HCT116 (cell line): Measurements from ENCODE around the gene SRCAP. TPM values are rescaled to one million over a fixed set of nuclear protein-coding genes. Genes with fewer than 3 reads are reported as not detected.

Source experiments
- ATAC-seq: fragments of 200-7000 bp; cut with Tn5 transposase; 2 replicates; pipeline ENCODE4 v1.9.1; 2020; ENCODE audit warnings: mild to moderate bottlenecking, moderate library complexity
- BruUV-seq: library from RNA; stranded (reverse); fragments of 400-500 nt; replicated peaks from 2 replicates; lab custom pipeline; 2021; lab: Mats Ljungman, UMichigan
- CTCF ChIA-PET: fragments of 300-600 bp; sonication (Branson Sonifier 250); formaldehyde crosslinking; loops from one replicate; lab custom pipeline; 2021; ENCODE audit warnings: antibody characterized with exemption; lab: Charles Lee
- POLR2A ChIA-PET: fragments of 300-600, 350-600 bp; sonication (Branson Sonifier 250); formaldehyde crosslinking; loops from one replicate; lab custom pipeline; 2021; ENCODE audit warnings: antibody characterized with exemption; lab: Charles Lee
- RAD21 ChIA-PET, 2 experiments: fragments of 300-600 bp; sonication (Branson Sonifier 250); formaldehyde crosslinking; loops; one replicate each; lab custom pipeline; 2023; ENCODE audit warnings: low total read pairs in 2 of 2; ENCODE audit not compliant: uncharacterized antibody in 2 of 2, unreplicated experiment in 2 of 2, low non-redundant PET in 1 of 2; lab: Charles Lee
- DNase-seq: peaks from one replicate; pipeline ENCODE4 v3.0.0-alpha.2; 2010; ENCODE audit warnings: low read depth, low spot score
- H2AFZ ChIP-seq: fragments of 200-600 bp; shearing (Covaris generic), sonication (generic); 2 replicates; pipeline ENCODE4 v1.6.1; 2017; ENCODE audit warnings: low read depth, mixed run types, mixed read lengths, antibody characterized with exemption, low read length; ENCODE audit not compliant: poor library complexity, severe bottlenecking
- H3K27ac ChIP-seq: 2 replicates; pipeline ENCODE4 v1.5.1; 2012; ENCODE audit warnings: low read depth, low read length
- H3K27me3 ChIP-seq: fragments of 200-600 bp; sonication (generic); 2 replicates; pipeline ENCODE4 v1.6.1; 2016; ENCODE audit warnings: mixed run types, low read length, mixed read lengths; ENCODE audit not compliant: insufficient read depth
- H3K36me3 ChIP-seq, 2 experiments: fragments of 200-500 bp in 1 of 2; fragments of 200-600 bp in 1 of 2; sonication (Bioruptor generic) in 1 of 2; sonication (generic) in 1 of 2; 2 replicates each; pipeline versions ENCODE4 v1.5.1 to v1.6.1; 2014 to 2016; ENCODE audit warnings: low read length in 2 of 2, inconsistent platforms in 1 of 2, mixed read lengths in 1 of 2, mixed run types in 1 of 2; ENCODE audit not compliant: insufficient read depth in 2 of 2, control insufficient read depth in 1 of 2
- H3K4me1 ChIP-seq, 2 experiments: fragments of 200-600 bp in 1 of 2; sonication (generic) in 1 of 2; 2 replicates each; pipeline versions ENCODE4 v1.5.1 to v1.6.1; 2012 to 2017; ENCODE audit warnings: low read length in 2 of 2, inconsistent platforms in 1 of 2, mild to moderate bottlenecking in 1 of 2, mixed read lengths in 1 of 2, mixed run types in 1 of 2, moderate library complexity in 1 of 2; ENCODE audit not compliant: insufficient read depth in 2 of 2, control insufficient read depth in 1 of 2
- H3K4me2 ChIP-seq: fragments of 200-600 bp; sonication (generic); 2 replicates; pipeline ENCODE4 v1.6.1; 2017; ENCODE audit warnings: mixed run types, low read length, mixed read lengths
- H3K4me3 ChIP-seq, 2 experiments: fragments of 200-600 bp in 1 of 2; sonication (generic) in 1 of 2; replicated peaks in 1 of 2; 2 replicates each; pipeline ENCODE4 v1.5.1; 2011 to 2016; ENCODE audit warnings: low read length in 2 of 2, control low read depth in 1 of 2, low read depth in 1 of 2, mild to moderate bottlenecking in 1 of 2, mixed read lengths in 1 of 2, mixed run types in 1 of 2
- H3K79me2 ChIP-seq: fragments of 200-600 bp; sonication (generic); 2 replicates; pipeline ENCODE4 v1.6.1; 2017; ENCODE audit warnings: mild to moderate bottlenecking, mixed run types, low read length, moderate library complexity, mixed read lengths; ENCODE audit not compliant: insufficient read depth
- H3K9ac ChIP-seq: fragments of 200-600 bp; sonication (generic); 2 replicates; pipeline ENCODE4 v1.6.1; 2016; ENCODE audit warnings: low read length, mixed read lengths
- H3K9me2 ChIP-seq: fragments of 200-600 bp; sonication (generic), shearing (Covaris generic); 2 replicates; pipeline ENCODE4 v1.6.1; 2017; ENCODE audit warnings: mixed run types, mild to moderate bottlenecking, moderate library complexity; ENCODE audit not compliant: insufficient read depth
- H3K9me3 ChIP-seq, 2 experiments: fragments of 200-500 bp in 1 of 2; fragments of 200-600 bp in 1 of 2; sonication (Bioruptor generic) in 1 of 2; sonication (generic) in 1 of 2; 2 replicates each; pipeline ENCODE4 v1.6.1; 2014 to 2017; ENCODE audit warnings: low read length in 2 of 2, mixed read lengths in 2 of 2, inconsistent platforms in 1 of 2, low read depth in 1 of 2, mild to moderate bottlenecking in 1 of 2, mixed run types in 1 of 2, moderate library complexity in 1 of 2; ENCODE audit not compliant: control insufficient read depth in 1 of 2, insufficient read depth in 1 of 2
- H4K20me1 ChIP-seq: fragments of 200-600 bp; sonication (generic), shearing (Covaris generic); 2 replicates; pipeline ENCODE4 v1.6.1; 2017; ENCODE audit warnings: mixed run types, mild to moderate bottlenecking, moderate library complexity; ENCODE audit not compliant: insufficient read depth
- CBX3 ChIP-seq: IDR thresholded peaks from 2 replicates; pipeline ENCODE4 v1.6.1; 2012; ENCODE audit warnings: low read depth
- CEBPB ChIP-seq: IDR thresholded peaks from 2 replicates; pipeline ENCODE4 v1.6.1; 2012; ENCODE audit warnings: low read depth
- EGR1 ChIP-seq: IDR thresholded peaks from 2 replicates; pipeline ENCODE4 v1.6.1; 2012; ENCODE audit warnings: low read depth
- ELF1 ChIP-seq: IDR thresholded peaks from 2 replicates; pipeline ENCODE4 v1.6.1; 2012; ENCODE audit warnings: low read depth, borderline replicate concordance
- FOSL1 ChIP-seq: IDR thresholded peaks from 2 replicates; pipeline ENCODE4 v1.6.1; 2012; ENCODE audit warnings: low read depth
- JUND ChIP-seq: IDR thresholded peaks from 2 replicates; pipeline ENCODE4 v1.6.1; 2012
- POLR2AphosphoS5 ChIP-seq: IDR thresholded peaks from 2 replicates; pipeline ENCODE4 v1.6.1; 2011; ENCODE audit warnings: mild to moderate bottlenecking, low read depth, low read length, moderate library complexity
- RAD21 ChIP-seq: IDR thresholded peaks from 2 replicates; pipeline ENCODE4 v1.6.1; 2012; ENCODE audit warnings: low read depth, mild to moderate bottlenecking
- SIN3A ChIP-seq: IDR thresholded peaks from 2 replicates; pipeline ENCODE4 v1.6.1; 2012; ENCODE audit warnings: low read depth
- SP1 ChIP-seq: IDR thresholded peaks from 2 replicates; pipeline ENCODE4 v1.6.1; 2012; ENCODE audit warnings: low read depth
- TCF7L2 ChIP-seq: IDR thresholded peaks from 2 replicates; pipeline ENCODE4 v1.7.0; 2011; ENCODE audit warnings: borderline replicate concordance, inconsistent platforms; ENCODE audit not compliant: insufficient read depth, insufficient read length; ENCODE audit errors: extremely low read depth
- ZFX ChIP-seq: fragments of 450-650 bp; IDR thresholded peaks from 2 replicates; pipeline ENCODE4 v1.6.1; 2017
- ZNF274 ChIP-seq: fragments of 200-500 bp; sonication (Bioruptor generic); IDR thresholded peaks from 2 replicates; pipeline ENCODE4 v1.6.1; 2014; ENCODE audit warnings: mild to moderate bottlenecking, low read depth, low read length, inconsistent platforms
- intact Hi-C: fragments of 100-400 bp; cut with micrococcal nuclease; formaldehyde crosslinking; loops from 2 replicates; pipeline ENCODE4 v1.10.0; 2022
- total RNA-seq: library from RNA; stranded (reverse); gene quantifications from one replicate; pipeline ENCODE4 v1.2.1, GENCODE V29; 2021; ENCODE audit not compliant: unreplicated experiment
- TF ChIP-seq, protein P1 (sequence below), 3 experiments: fragments of 200-600 bp in 1 of 3; sonication (generic) in 1 of 3; IDR thresholded peaks in 2 of 3; conservative IDR thresholded peaks in 1 of 3; 2 replicates each; pipeline ENCODE4 v1.5.1; 2012 to 2017; ENCODE audit warnings: low read depth in 2 of 3, low read length in 2 of 3, antibody characterized with exemption in 1 of 3, borderline replicate concordance in 1 of 3, control low read depth in 1 of 3, mild to moderate bottlenecking in 1 of 3, mixed read lengths in 1 of 3, mixed run types in 1 of 3, moderate library complexity in 1 of 3; ENCODE audit not compliant: insufficient read depth in 1 of 3
- TF ChIP-seq, protein P2 (sequence below): IDR thresholded peaks from 2 replicates; pipeline ENCODE4 v1.6.1; 2012
- TF ChIP-seq, protein P3 (sequence below): IDR thresholded peaks from 2 replicates; pipeline ENCODE4 v1.6.1; 2011; ENCODE audit warnings: mild to moderate bottlenecking, low read length, moderate library complexity; ENCODE audit not compliant: insufficient replicate concordance; ENCODE audit errors: extremely low read depth

SRCAP gene
- total RNA-seq, 1 experiment from 2014 or later, result 59.6 TPM

- POLR2A ChIA-PET, result no interaction called here
- DNase-seq (no peak), ATAC-seq (no peak)
- H3K9me3 ChIP-seq, result no peaks in the 10 kb centered on the region
- peaks cover 74% of the 10 kb centered on the region for H3K79me2 ChIP-seq
- no peak overlapping the region for H2AFZ ChIP-seq
- no peak overlapping the region for H3K4me3 ChIP-seq
- intact Hi-C loops, result no loop called here
- H3K4me1 ChIP-seq, result no peaks in the 10 kb centered on the region
- peaks cover 7% of the 10 kb centered on the region; the same call in 1 of the 2 replicates for H4K20me1 ChIP-seq
- BruUV-seq, result no TSS peak
- H3K9me2 ChIP-seq, result no peaks in the 10 kb centered on the region
- RAD21 ChIA-PET, result no interaction called here
- H3K27ac ChIP-seq, result no peak overlapping the region
- TF ChIP-seq SIN3A, result no peak
- TF ChIP-seq FOSL1, result no peak
- TF ChIP-seq SP1, result no peak
- TF ChIP-seq EGR1, result no peak
- TF ChIP-seq, protein P1, sequence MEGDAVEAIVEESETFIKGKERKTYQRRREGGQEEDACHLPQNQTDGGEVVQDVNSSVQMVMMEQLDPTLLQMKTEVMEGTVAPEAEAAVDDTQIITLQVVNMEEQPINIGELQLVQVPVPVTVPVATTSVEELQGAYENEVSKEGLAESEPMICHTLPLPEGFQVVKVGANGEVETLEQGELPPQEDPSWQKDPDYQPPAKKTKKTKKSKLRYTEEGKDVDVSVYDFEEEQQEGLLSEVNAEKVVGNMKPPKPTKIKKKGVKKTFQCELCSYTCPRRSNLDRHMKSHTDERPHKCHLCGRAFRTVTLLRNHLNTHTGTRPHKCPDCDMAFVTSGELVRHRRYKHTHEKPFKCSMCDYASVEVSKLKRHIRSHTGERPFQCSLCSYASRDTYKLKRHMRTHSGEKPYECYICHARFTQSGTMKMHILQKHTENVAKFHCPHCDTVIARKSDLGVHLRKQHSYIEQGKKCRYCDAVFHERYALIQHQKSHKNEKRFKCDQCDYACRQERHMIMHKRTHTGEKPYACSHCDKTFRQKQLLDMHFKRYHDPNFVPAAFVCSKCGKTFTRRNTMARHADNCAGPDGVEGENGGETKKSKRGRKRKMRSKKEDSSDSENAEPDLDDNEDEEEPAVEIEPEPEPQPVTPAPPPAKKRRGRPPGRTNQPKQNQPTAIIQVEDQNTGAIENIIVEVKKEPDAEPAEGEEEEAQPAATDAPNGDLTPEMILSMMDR (IDR thresholded peaks at IDR 0.05 in 2 of 3, conservative IDR thresholded peaks at IDR 0.05 in 1 of 3; ENCODE audit: borderline replicate concordance in 1 of 3, insufficient read depth in 1 of 3, low read depth in 2 of 3, low read length in 2 of 3), result no peak
- TF ChIP-seq CBX3, result no peak
- TF ChIP-seq, protein P2, sequence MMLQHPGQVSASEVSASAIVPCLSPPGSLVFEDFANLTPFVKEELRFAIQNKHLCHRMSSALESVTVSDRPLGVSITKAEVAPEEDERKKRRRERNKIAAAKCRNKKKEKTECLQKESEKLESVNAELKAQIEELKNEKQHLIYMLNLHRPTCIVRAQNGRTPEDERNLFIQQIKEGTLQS, result no peak
- TF ChIP-seq RAD21, result no peak
- no peak for TF ChIP-seq TCF7L2
- no peak for TF ChIP-seq JUND
- no peak for TF ChIP-seq ZNF274
- TF ChIP-seq POLR2AphosphoS5, result no peak
- no peak for TF ChIP-seq ZFX
- TF ChIP-seq, protein P3, sequence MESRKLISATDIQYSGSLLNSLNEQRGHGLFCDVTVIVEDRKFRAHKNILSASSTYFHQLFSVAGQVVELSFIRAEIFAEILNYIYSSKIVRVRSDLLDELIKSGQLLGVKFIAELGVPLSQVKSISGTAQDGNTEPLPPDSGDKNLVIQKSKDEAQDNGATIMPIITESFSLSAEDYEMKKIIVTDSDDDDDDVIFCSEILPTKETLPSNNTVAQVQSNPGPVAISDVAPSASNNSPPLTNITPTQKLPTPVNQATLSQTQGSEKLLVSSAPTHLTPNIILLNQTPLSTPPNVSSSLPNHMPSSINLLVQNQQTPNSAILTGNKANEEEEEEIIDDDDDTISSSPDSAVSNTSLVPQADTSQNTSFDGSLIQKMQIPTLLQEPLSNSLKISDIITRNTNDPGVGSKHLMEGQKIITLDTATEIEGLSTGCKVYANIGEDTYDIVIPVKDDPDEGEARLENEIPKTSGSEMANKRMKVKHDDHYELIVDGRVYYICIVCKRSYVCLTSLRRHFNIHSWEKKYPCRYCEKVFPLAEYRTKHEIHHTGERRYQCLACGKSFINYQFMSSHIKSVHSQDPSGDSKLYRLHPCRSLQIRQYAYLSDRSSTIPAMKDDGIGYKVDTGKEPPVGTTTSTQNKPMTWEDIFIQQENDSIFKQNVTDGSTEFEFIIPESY, result no peak
- no peak for TF ChIP-seq ELF1
- TF ChIP-seq CEBPB, result no peak
- peaks cover 86 to 89% of the 10 kb centered on the region in 2 experiments for H3K36me3 ChIP-seq
- H3K27me3 ChIP-seq, result no peaks in the 10 kb centered on the region
- H3K4me2 ChIP-seq, result no peak overlapping the region
- H3K9ac ChIP-seq, result no peak overlapping the region
- CTCF ChIA-PET, result no interaction called here
Measured at GRCh38 chr16:30720694-30721093, 21.7 kb downstream of the SRCAP start.
